ENCODE data around the gene ATP5F1D.
A peak's percentile ranks its signal among the peaks of the same experiment; 100 is the strongest.

ATP5F1D gene

DNA sequence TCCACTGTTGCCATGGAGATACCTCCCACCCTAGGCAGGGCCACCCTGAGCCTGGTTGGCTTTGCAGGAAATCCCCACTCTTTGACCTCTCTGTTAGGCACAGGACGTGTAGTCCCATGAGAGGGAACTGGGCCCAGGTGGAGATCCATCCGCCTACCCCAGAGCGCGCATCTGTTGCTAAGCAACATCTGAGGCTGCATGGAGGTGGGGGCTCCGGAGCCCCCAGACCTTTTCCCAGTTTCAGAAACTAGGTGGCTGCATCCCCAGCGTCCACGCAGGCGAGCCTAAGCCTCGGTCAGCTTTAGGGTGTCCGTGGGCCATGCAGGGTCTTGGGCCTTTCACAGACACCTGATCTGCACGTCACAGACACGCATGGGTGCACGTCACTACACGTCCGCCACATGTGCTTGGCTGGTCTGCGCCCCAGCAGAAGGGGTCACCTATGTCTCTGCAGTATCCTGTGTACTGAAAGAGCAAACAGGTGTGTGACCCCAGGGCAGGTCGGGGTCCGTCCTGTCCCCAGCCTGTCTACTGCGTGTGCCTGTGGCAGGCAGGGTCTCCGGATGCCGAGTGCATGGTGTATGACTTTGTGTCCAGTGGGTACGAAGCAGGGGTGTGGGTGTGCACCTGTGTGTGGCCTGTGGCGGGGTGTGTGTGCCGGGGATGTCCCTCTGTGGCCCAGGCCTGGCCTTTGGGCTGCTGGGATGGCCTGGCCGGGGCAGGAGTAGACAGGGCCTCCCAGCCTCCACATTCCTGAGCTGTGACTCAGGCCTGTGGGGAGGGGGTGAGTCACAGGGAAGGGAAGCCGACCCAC, 23.5 kb downstream of the ATP5F1D start:
- peak; percentile 51 for DNase-seq (ENCODE audit: extremely low read depth, low read depth)
- TF ChIP-seq, protein P1, sequence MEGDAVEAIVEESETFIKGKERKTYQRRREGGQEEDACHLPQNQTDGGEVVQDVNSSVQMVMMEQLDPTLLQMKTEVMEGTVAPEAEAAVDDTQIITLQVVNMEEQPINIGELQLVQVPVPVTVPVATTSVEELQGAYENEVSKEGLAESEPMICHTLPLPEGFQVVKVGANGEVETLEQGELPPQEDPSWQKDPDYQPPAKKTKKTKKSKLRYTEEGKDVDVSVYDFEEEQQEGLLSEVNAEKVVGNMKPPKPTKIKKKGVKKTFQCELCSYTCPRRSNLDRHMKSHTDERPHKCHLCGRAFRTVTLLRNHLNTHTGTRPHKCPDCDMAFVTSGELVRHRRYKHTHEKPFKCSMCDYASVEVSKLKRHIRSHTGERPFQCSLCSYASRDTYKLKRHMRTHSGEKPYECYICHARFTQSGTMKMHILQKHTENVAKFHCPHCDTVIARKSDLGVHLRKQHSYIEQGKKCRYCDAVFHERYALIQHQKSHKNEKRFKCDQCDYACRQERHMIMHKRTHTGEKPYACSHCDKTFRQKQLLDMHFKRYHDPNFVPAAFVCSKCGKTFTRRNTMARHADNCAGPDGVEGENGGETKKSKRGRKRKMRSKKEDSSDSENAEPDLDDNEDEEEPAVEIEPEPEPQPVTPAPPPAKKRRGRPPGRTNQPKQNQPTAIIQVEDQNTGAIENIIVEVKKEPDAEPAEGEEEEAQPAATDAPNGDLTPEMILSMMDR (IDR thresholded peaks at IDR 0.05; ENCODE audit: low read depth, low read length, missing control alignments): no peak
- H3K4me3 ChIP-seq (replicated peaks; ENCODE audit: low read depth, low read length): no peak overlapping the region

- DNase-seq (ENCODE audit: extremely low read depth, low read depth): peak; percentile 45
- TF ChIP-seq, protein P1 (IDR thresholded peaks at IDR 0.05; ENCODE audit: low read depth, low read length, missing control alignments): no peak
- H3K4me3 ChIP-seq (replicated peaks; ENCODE audit: low read depth, low read length): peak overlapping the region; percentile 43
Measured at GRCh38 chr19:1265615-1266128, 24.1 kb downstream of the ATP5F1D start.

DNA sequence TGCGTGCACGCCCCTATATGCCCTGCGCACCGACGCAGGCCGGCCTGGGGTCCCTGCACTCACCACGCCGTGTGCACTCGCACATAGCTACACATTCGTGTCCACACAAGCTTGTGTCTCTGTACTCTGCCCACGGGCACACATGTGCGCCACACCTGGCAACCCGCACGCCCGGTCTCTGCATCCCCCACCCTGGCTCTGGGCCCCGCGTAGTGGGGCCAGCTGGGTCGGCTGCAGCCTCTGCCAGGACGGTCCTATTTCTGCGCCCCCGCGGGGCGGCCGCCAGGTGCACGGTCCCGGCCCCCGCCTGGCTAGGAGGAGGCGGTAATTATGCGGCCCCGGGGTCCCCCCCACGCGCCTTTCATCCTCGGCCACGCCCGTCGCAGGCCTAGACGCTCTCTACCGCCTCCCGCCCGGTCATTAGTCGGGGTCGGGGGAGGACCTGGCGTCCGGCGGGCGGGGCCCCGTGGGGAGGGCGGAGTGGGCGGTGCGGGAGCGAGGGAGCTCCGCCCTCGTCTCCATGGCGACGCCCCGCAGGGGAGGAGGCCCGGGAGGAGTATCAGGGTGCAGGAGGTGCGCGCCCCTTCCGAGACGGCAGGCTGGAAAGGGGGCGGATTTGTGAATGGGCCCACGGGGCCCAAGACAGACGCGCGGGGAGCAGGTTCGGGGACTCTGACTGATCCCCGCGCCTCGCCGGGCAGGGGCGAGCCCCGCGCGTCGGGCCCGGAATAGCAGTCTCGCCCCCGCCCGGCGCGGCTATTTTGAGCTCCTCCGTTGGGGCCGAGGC, 24.8 kb downstream of the ATP5F1D start:
- peak; percentile 30 for DNase-seq (ENCODE audit: extremely low read depth, low read depth)
- TF ChIP-seq, protein P1 (IDR thresholded peaks at IDR 0.05; ENCODE audit: low read depth, low read length, missing control alignments): no peak
- peak overlapping the region; percentile 43 for H3K4me3 ChIP-seq (replicated peaks; ENCODE audit: low read depth, low read length)

GRCh38 chr19:1266916-1267476, 25.4 kb downstream of the ATP5F1D start:
- TF ChIP-seq, protein P1 (IDR thresholded peaks at IDR 0.05; ENCODE audit: low read depth, low read length, missing control alignments): peak; percentile 75
- no peak for DNase-seq (ENCODE audit: extremely low read depth, low read depth)
- peak overlapping the region; percentile 43 for H3K4me3 ChIP-seq (replicated peaks; ENCODE audit: low read depth, low read length)

DNA sequence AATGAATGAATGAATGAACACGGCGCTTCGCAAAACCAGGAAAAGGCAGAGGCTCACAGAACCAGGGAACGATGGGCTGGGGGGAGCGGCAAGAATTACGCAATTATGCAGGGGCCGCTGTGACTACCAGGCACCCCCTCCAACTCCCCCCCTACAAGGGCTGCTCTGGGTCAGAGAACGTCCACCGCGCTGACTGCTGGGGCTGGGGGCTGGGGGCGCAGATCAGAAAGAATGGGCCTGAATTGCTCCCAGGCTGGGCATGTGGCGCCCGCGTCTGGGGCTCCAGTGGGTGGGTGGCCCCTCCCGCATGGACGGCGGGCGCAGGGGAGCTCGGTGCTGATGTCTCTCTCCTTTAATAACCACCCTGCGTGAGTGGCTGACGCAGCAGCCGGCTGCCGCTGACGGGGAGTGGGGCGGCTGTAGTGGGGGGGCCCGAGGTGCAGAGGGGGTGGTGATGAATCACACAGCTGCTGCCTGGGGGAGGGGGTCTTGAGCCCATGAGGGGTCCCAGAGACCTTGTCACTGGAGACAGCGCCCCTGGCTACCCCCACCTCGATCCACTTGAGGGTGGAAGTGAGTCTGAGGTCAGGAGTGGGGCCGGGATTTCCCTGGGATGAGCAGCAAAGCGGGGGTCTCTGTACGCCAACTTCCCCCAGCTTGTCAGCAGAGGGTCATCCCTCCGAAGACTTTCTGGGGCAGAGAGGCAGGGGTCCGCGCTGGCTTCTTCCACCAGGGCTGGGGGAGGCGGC, 26.1 kb downstream of the ATP5F1D start:
- H3K4me3 ChIP-seq (replicated peaks; ENCODE audit: low read depth, low read length): peak overlapping the region; percentile 43
- no peak for DNase-seq (ENCODE audit: extremely low read depth, low read depth)

More for the DNA sequence above, 26.1 kb downstream of the ATP5F1D start:
- TF ChIP-seq, protein P1 (IDR thresholded peaks at IDR 0.05; ENCODE audit: low read depth, low read length, missing control alignments): no peak
